GM12892 (cell line): ENCODE results near the gene LCP2.

Source experiments
- POLR2A ChIP-seq: IDR thresholded peaks from 2 replicates; pipeline ENCODE4 v1.6.1; 2011; ENCODE audit warnings: low read depth, low read length, control low read depth
- POLR2AphosphoS5 ChIP-seq: IDR thresholded peaks from 2 replicates; pipeline ENCODE4 v1.6.1; 2011; ENCODE audit warnings: low read depth, low read length, control low read depth
- TAF1 ChIP-seq: IDR thresholded peaks from 2 replicates; pipeline ENCODE4 v1.6.1; 2011; ENCODE audit warnings: low read depth, mild to moderate bottlenecking, control low read depth, low read length, borderline replicate concordance

GRCh38 chr5:170308686-170309085, 11.1 kb upstream of the LCP2 start:
- no peak for TF ChIP-seq POLR2AphosphoS5
- no peak for TF ChIP-seq POLR2A
- TF ChIP-seq TAF1, result no peak
